ENCODE data around the gene COPZ2. TPM values are rescaled to one million over a fixed set of nuclear protein-coding genes. Genes with fewer than 3 reads are reported as not detected.

Gene COPZ2
- total and polyA plus RNA-seq, 9 of the 15 experiments (the other 6 are each of a cell fraction or from before 2014, with no cell fraction given), result 0.22 to 0.49 TPM; not detected in 7

- TF ChIP-seq PKNOX1 (IDR thresholded peaks at IDR 0.05) (peak; percentile 100), DPF2 (IDR thresholded peaks at IDR 0.05) (peak; percentile 63), ZNF165 (CRISPR knock-in tag; IDR thresholded peaks at IDR 0.05; ENCODE audit: borderline replicate concordance) (0 out of 2 replicates have a peak, but pooled peaks have one; percentile 67), CBX3 (IDR thresholded peaks at IDR 0.05; ENCODE audit: borderline replicate concordance in 1 of 2, low read length in 2 of 2) (peak in 1 of 2 experiments; percentile 96; a peak in 2 of 3 replicates), ZNF143 (CRISPR knock-in tag; IDR thresholded peaks at IDR 0.05) (0 out of 2 replicates have a peak, but pooled peaks have one; percentile 59), ZNF707 (CRISPR knock-in tag; conservative IDR thresholded peaks at IDR 0.05) (no peak), NR4A1 (CRISPR knock-in tag; IDR thresholded peaks at IDR 0.05) (peak; percentile 73; the same call in 1 of the 2 replicates), NR4A1 (tag; IDR thresholded peaks at IDR 0.05) (no peak; the same call in 1 of the 2 replicates), TAF7 (tag; IDR thresholded peaks at IDR 0.05) (peak; percentile 89), USF2 (CRISPR knock-in tag; IDR thresholded peaks at IDR 0.05) (peak; percentile 81), KLF6 (CRISPR knock-in tag; IDR thresholded peaks at IDR 0.05; ENCODE audit: borderline replicate concordance) (peak; percentile 87; the same call in 1 of the 2 replicates), OTX1 (CRISPR knock-in tag; IDR thresholded peaks at IDR 0.05) (peak; percentile 87; the same call in 1 of the 2 replicates), STAT5A (IDR thresholded peaks at IDR 0.05; ENCODE audit: borderline replicate concordance, low read length) (no peak), SRF (CRISPR knock-in tag; IDR thresholded peaks at IDR 0.05) (peak; percentile 9 to 18; a peak in 1 of 4 replicates), NFATC3 (IDR thresholded peaks at IDR 0.05) (0 out of 2 replicates have a peak, but pooled peaks have one; percentile 51), GABPA (tag; conservative IDR thresholded peaks at IDR 0.05; ENCODE audit: low read depth) (peak; percentile 93), PHF8 (IDR thresholded peaks at IDR 0.05; ENCODE audit: borderline replicate concordance, low read length) (peak; percentile 99), RFX1 (IDR thresholded peaks at IDR 0.05) (peak; percentile 68), PTBP1 (IDR thresholded peaks at IDR 0.05; ENCODE audit: low read depth, low read length) (0 out of 2 replicates have a peak, but pooled peaks have one; percentile 66), ZNF395 (CRISPR knock-in tag; IDR thresholded peaks at IDR 0.05) (peak; percentile 55; the same call in 1 of the 2 replicates), THAP12 (CRISPR knock-in tag; IDR thresholded peaks at IDR 0.05) (peak; percentile 90), CC2D1A (IDR thresholded peaks at IDR 0.05) (peak; percentile 35; the same call in 1 of the 2 replicates), E2F3 (CRISPR knock-in tag; IDR thresholded peaks at IDR 0.05) (peak; percentile 87)
Measured at GRCh38 chr17:48047741-48048383, 10.3 kb upstream of the COPZ2 start, which contains the start of gene NFE2L1 (continued).

Data from K562 (cell line).